Measurements from ENCODE around the gene YKT6.
A peak's percentile ranks its signal among the peaks of the same experiment; 100 is the strongest.

The YKT6 gene

GRCh38 chr7:44213877-44214388 is 13.2 kb downstream of the YKT6 start:
- H3K9ac ChIP-seq (ENCODE audit: low read length): peak overlapping the region; percentile 32; the same call in 1 of the 2 replicates
- H4K20me1 ChIP-seq (ENCODE audit: insufficient read depth, low read length): no peaks in the 10 kb centered on the region
- no peak overlapping the region for H3K4me3 ChIP-seq (ENCODE audit: low read length)
- no peaks in the 10 kb centered on the region for H3K27me3 ChIP-seq (ENCODE audit: low read depth, low read length)
- H3K4me1 ChIP-seq (ENCODE audit: low read length): peaks cover 15% of the 10 kb centered on the region
- no peaks in the 10 kb centered on the region for H3K9me3 ChIP-seq (ENCODE audit: insufficient read depth, low read length)
- TF ChIP-seq CTCF (IDR thresholded peaks at IDR 0.05; ENCODE audit: low read depth, low read length) (no peak), EZH2phosphoT487 (IDR thresholded peaks at IDR 0.05; ENCODE audit: low read depth) (no peak)
- peak overlapping the region; percentile 71 for H3K27ac ChIP-seq (ENCODE audit: low read length)
- H3K79me2 ChIP-seq (ENCODE audit: low read length): no peaks in the 10 kb centered on the region
- no peak overlapping the region for H2AFZ ChIP-seq (ENCODE audit: low read depth, low read length)
- peaks cover 16% of the 10 kb centered on the region for H3K36me3 ChIP-seq (replicated peaks; ENCODE audit: low read depth, low read length)
- H3K4me2 ChIP-seq (ENCODE audit: low read length): peak overlapping the region; percentile 57

GRCh38 chr7:44215531-44215930 is 14.8 kb downstream of the YKT6 start:
- no peak overlapping the region for H3K4me3 ChIP-seq (ENCODE audit: low read length)
- H3K4me2 ChIP-seq (ENCODE audit: low read length): no peak overlapping the region
- no peaks in the 10 kb centered on the region for H3K79me2 ChIP-seq (ENCODE audit: low read length)
- no peaks in the 10 kb centered on the region for H4K20me1 ChIP-seq (ENCODE audit: insufficient read depth, low read length)
- no peak overlapping the region for H3K9ac ChIP-seq (ENCODE audit: low read length)
- no peak overlapping the region for H3K27ac ChIP-seq (ENCODE audit: low read length)
- TF ChIP-seq EZH2phosphoT487 (IDR thresholded peaks at IDR 0.05; ENCODE audit: low read depth): no peak
- no peak for TF ChIP-seq CTCF (IDR thresholded peaks at IDR 0.05; ENCODE audit: low read depth, low read length)
- H3K36me3 ChIP-seq (replicated peaks; ENCODE audit: low read depth, low read length): peaks cover 11% of the 10 kb centered on the region
- H3K4me1 ChIP-seq (ENCODE audit: low read length): peaks cover 15% of the 10 kb centered on the region
- H2AFZ ChIP-seq (ENCODE audit: low read depth, low read length): no peak overlapping the region
- no peaks in the 10 kb centered on the region for H3K27me3 ChIP-seq (ENCODE audit: low read depth, low read length)
- no peaks in the 10 kb centered on the region for H3K9me3 ChIP-seq (ENCODE audit: insufficient read depth, low read length)

- Histone ChIP-seq H3K4me1 (ENCODE audit: low read length) (peaks cover 15% of the 10 kb centered on the region), H3K36me3 (replicated peaks; ENCODE audit: low read depth, low read length) (peaks cover 9% of the 10 kb centered on the region), H3K9ac (ENCODE audit: low read length) (no peak overlapping the region), H2AFZ (ENCODE audit: low read depth, low read length) (no peak overlapping the region), H3K27me3 (ENCODE audit: low read depth, low read length) (no peaks in the 10 kb centered on the region), H3K27ac (ENCODE audit: low read length) (no peak overlapping the region), H4K20me1 (ENCODE audit: insufficient read depth, low read length) (no peaks in the 10 kb centered on the region), H3K79me2 (ENCODE audit: low read length) (no peaks in the 10 kb centered on the region), H3K9me3 (ENCODE audit: insufficient read depth, low read length) (no peaks in the 10 kb centered on the region), H3K4me2 (ENCODE audit: low read length) (no peak overlapping the region), H3K4me3 (ENCODE audit: low read length) (no peak overlapping the region)
- TF ChIP-seq CTCF (IDR thresholded peaks at IDR 0.05; ENCODE audit: low read depth, low read length) (no peak), EZH2phosphoT487 (IDR thresholded peaks at IDR 0.05; ENCODE audit: low read depth) (no peak)
These were observed 15.2 kb downstream of the YKT6 start for GRCh38 chr7:44216019-44216418.

- Histone ChIP-seq H3K27me3 (ENCODE audit: low read depth, low read length) (no peaks in the 10 kb centered on the region), H3K4me3 (ENCODE audit: low read length) (no peak overlapping the region), H3K4me2 (ENCODE audit: low read length) (no peak overlapping the region), H3K36me3 (replicated peaks; ENCODE audit: low read depth, low read length) (peaks cover 7% of the 10 kb centered on the region), H4K20me1 (ENCODE audit: insufficient read depth, low read length) (no peaks in the 10 kb centered on the region), H3K9me3 (ENCODE audit: insufficient read depth, low read length) (no peaks in the 10 kb centered on the region), H3K79me2 (ENCODE audit: low read length) (no peaks in the 10 kb centered on the region), H3K4me1 (ENCODE audit: low read length) (peaks cover 15% of the 10 kb centered on the region), H2AFZ (ENCODE audit: low read depth, low read length) (no peak overlapping the region), H3K9ac (ENCODE audit: low read length) (no peak overlapping the region), H3K27ac (ENCODE audit: low read length) (no peak overlapping the region)
- TF ChIP-seq CTCF (IDR thresholded peaks at IDR 0.05; ENCODE audit: low read depth, low read length) (no peak), EZH2phosphoT487 (IDR thresholded peaks at IDR 0.05; ENCODE audit: low read depth) (no peak)
These were observed 15.9 kb downstream of the YKT6 start for GRCh38 chr7:44216521-44217222.
